Kidney (tissue), 14 donors: ENCODE measurements around the gene MCM3AP. TPM values are rescaled to one million over a fixed set of nuclear protein-coding genes. Genes with fewer than 3 reads are reported as not detected.

Experiments
- DNase-seq, 5 donors: peaks; one replicate each; pipeline ENCODE4 v3.0.0-alpha.2; 2013 to 2020
- FAIRE-seq: peaks from 2 replicates; lab custom pipeline; 2012; peaks lifted over from hg19 to GRCh38; lab: Jason Lieb, UNC
- H3K27ac ChIP-seq, 2 donors: one replicate each; pipeline ENCODE4 v1.7.0; 2013; ENCODE audit warnings: low read depth in 2 of 2, low read length in 2 of 2, inconsistent platforms in 1 of 2
- H3K27me3 ChIP-seq: one replicate; pipeline ENCODE4 v1.7.1; 2013; ENCODE audit warnings: low read length, inconsistent platforms; ENCODE audit not compliant: control insufficient read depth, insufficient read depth
- H3K36me3 ChIP-seq, 3 donors: one replicate each; pipeline versions ENCODE4 v1.7.0 to v1.7.1; 2013; ENCODE audit warnings: low read length in 3 of 3, control low read depth in 1 of 3, inconsistent platforms in 1 of 3; ENCODE audit not compliant: insufficient read depth in 3 of 3, control insufficient read depth in 2 of 3
- H3K4me1 ChIP-seq, 3 donors: one replicate each; pipeline versions ENCODE4 v1.7.0 to v1.7.1; 2013; ENCODE audit warnings: low read length in 3 of 3, inconsistent platforms in 1 of 3, low read depth in 1 of 3; ENCODE audit not compliant: control insufficient read depth in 2 of 3, insufficient read depth in 2 of 3
- H3K4me3 ChIP-seq, 3 donors: one replicate each; pipeline versions ENCODE4 v1.7.0 to v1.8.1; 2013; ENCODE audit warnings: low read length in 3 of 3, control low read depth in 1 of 3, inconsistent platforms in 1 of 3
- H3K9ac ChIP-seq, 3 donors: one replicate each; pipeline versions ENCODE4 v1.7.0 to v1.7.1; 2013; ENCODE audit warnings: low read length in 3 of 3, control low read depth in 1 of 3, inconsistent platforms in 1 of 3
- H3K9me3 ChIP-seq, 3 donors: one replicate each; pipeline versions ENCODE4 v1.7.0 to v1.7.1; 2013; ENCODE audit warnings: low read length in 3 of 3, control low read depth in 1 of 3, inconsistent platforms in 1 of 3; ENCODE audit not compliant: control insufficient read depth in 2 of 3, insufficient read depth in 1 of 3
- intact Hi-C: fragments of 100-400 bp; cut with DNase I; formaldehyde crosslinking; loops from one replicate; pipeline ENCODE4 v1.11.1; 2022
- polyA plus RNA-seq: library from polyadenylated mRNA; stranded (reverse); fragments of 350-450 nt; fragmentation: Illumina TruSeq; extraction: RNeasy Lipid Tissue Mini Kit (QIAGEN cat#74804); gene quantifications from one replicate; pipeline ENCODE4 v1.2.3, GENCODE V29; 2014; ENCODE audit warnings: low read depth, low replicate concordance; ENCODE audit not compliant: insufficient read depth
- total RNA-seq: library from RNA; stranded (reverse); fragmentation: NEBNext Ultra II Directional; extraction: Animal tissue kit (Norgen Biotek cat#: 25700); gene quantifications from one replicate; pipeline ENCODE4 v1.2.1, GENCODE V29; 2021
- TF ChIP-seq, protein P1 (sequence below): IDR thresholded peaks from 3 replicates; pipeline ENCODE4 v1.5.1; 2012; ENCODE audit warnings: mild to moderate bottlenecking, moderate library complexity, borderline replicate concordance; ENCODE audit not compliant: insufficient read depth; ENCODE audit errors: extremely low read depth
- donor health status: control.
- donor health status: control.
- donor health status: control.
- donor health status: control.
- donor health status: control.
- donor health status: DM: yes; HTN: yes; CAD: no.
- donor health status: Normal renal cell carcinoma (clear cell type).

Gene MCM3AP
- total and polyA plus RNA-seq, 2 donors from 2014 or later: 29.0 to 101 TPM

- no peaks in the 10 kb centered on the region for H3K9me3 ChIP-seq
- FAIRE-seq: no peak
- no peak for DNase-seq
- TF ChIP-seq, protein P1, sequence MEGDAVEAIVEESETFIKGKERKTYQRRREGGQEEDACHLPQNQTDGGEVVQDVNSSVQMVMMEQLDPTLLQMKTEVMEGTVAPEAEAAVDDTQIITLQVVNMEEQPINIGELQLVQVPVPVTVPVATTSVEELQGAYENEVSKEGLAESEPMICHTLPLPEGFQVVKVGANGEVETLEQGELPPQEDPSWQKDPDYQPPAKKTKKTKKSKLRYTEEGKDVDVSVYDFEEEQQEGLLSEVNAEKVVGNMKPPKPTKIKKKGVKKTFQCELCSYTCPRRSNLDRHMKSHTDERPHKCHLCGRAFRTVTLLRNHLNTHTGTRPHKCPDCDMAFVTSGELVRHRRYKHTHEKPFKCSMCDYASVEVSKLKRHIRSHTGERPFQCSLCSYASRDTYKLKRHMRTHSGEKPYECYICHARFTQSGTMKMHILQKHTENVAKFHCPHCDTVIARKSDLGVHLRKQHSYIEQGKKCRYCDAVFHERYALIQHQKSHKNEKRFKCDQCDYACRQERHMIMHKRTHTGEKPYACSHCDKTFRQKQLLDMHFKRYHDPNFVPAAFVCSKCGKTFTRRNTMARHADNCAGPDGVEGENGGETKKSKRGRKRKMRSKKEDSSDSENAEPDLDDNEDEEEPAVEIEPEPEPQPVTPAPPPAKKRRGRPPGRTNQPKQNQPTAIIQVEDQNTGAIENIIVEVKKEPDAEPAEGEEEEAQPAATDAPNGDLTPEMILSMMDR: no peak
- H3K36me3 ChIP-seq: peaks cover 4 to 40% (median 35%) of the 10 kb centered on the region in 3 donors
- H3K4me3 ChIP-seq: no peak overlapping the region
- H3K4me1 ChIP-seq: no peaks in the 10 kb centered on the region
- no peak overlapping the region for H3K27ac ChIP-seq
- intact Hi-C loops: no loop called here
- no peaks in the 10 kb centered on the region for H3K27me3 ChIP-seq
- H3K9ac ChIP-seq: no peak overlapping the region
Measured at GRCh38 chr21:46265736-46266525, 19.5 kb downstream of the MCM3AP start.

DNA sequence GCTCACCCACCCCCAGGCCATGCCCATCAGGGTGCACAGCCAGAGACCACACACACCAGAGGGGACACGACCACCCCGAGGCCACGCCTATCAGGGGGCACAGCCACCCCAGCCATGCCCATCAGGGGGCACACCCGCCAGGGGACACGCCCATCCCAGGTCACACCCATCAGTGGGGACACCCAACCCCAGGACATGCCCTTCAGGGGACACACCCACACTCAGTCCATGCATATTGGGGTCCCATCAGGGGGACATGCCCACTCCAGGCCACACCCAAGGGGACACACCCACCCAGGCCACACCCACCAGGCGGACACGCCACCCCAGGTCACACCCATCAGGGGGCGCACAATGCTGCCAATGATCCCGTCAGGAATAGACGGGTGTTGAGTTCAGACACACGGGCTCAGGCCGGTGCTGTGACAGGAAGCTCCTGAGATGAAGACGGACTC lies 20.7 kb downstream of the MCM3AP start:
- DNase-seq: no peak
- TF ChIP-seq, protein P1: no peak
- Histone ChIP-seq H3K9me3 (no peaks in the 10 kb centered on the region), H3K4me1 (no peaks in the 10 kb centered on the region), H3K9ac (no peak overlapping the region), H3K27ac (no peak overlapping the region), H3K27me3 (no peaks in the 10 kb centered on the region), H3K4me3 (no peak overlapping the region), H3K36me3 (peaks cover 4 to 40% (median 36%) of the 10 kb centered on the region in 3 donors)
- no peak for FAIRE-seq
- intact Hi-C loops: no loop called here

DNA sequence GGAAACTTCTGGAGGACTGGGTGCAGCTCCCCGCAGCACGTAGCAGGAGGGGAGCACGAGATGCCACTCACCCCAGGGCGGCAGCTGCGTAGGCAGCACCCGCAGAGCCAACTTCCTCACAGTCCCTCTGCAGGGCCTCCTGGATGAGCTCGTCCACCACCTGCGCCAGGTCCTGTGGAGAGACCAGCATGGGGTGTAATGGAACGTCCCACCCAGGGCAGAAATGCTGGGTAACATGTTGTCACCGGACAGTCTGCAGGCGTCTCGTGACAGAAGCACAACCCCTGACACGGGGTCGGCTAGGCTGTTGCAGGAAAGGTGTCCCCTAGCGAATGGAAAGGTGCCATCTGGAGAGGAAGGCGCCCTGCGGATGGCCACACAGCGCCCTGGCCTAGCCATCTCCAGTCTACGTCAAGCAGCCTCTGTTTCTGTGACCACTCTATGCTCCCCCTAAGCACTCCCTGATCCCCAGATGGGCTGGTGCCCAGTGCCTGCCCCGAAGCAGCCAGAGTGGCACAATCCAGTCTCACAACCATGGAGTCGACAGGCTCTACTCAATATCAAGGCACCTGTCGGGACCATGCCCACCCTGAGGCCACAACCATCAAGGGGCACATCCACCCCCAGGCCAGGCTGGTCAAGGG lies 21.2 kb downstream of the MCM3AP start:
- DNase-seq (no peak), FAIRE-seq (no peak)
- Histone ChIP-seq H3K9me3 (no peaks in the 10 kb centered on the region), H3K9ac (no peak overlapping the region), H3K36me3 (peaks cover 4 to 34% (median 32%) of the 10 kb centered on the region in 3 donors), H3K4me1 (no peaks in the 10 kb centered on the region), H3K4me3 (no peak overlapping the region), H3K27ac (no peak overlapping the region), H3K27me3 (no peaks in the 10 kb centered on the region)
- TF ChIP-seq, protein P1: no peak
- intact Hi-C loops: no loop called here
